DND-41 (cell line): Measurements from ENCODE around the gene HMCN2.

Source experiments
- EZH2 ChIP-seq: IDR thresholded peaks from 3 replicates; pipeline ENCODE4 v1.6.1; 2012; ENCODE audit warnings: borderline replicate concordance, low read depth, mild to moderate bottlenecking, moderate library complexity, low read length, inconsistent platforms; ENCODE audit not compliant: severe bottlenecking
- TF ChIP-seq, protein P1 (sequence below): IDR thresholded peaks from 2 replicates; pipeline ENCODE4 v1.5.1; 2012; ENCODE audit warnings: borderline replicate concordance, low read length, moderate library complexity, mild to moderate bottlenecking; ENCODE audit not compliant: poor library complexity, severe bottlenecking; ENCODE audit errors: extremely low read depth

DNA sequence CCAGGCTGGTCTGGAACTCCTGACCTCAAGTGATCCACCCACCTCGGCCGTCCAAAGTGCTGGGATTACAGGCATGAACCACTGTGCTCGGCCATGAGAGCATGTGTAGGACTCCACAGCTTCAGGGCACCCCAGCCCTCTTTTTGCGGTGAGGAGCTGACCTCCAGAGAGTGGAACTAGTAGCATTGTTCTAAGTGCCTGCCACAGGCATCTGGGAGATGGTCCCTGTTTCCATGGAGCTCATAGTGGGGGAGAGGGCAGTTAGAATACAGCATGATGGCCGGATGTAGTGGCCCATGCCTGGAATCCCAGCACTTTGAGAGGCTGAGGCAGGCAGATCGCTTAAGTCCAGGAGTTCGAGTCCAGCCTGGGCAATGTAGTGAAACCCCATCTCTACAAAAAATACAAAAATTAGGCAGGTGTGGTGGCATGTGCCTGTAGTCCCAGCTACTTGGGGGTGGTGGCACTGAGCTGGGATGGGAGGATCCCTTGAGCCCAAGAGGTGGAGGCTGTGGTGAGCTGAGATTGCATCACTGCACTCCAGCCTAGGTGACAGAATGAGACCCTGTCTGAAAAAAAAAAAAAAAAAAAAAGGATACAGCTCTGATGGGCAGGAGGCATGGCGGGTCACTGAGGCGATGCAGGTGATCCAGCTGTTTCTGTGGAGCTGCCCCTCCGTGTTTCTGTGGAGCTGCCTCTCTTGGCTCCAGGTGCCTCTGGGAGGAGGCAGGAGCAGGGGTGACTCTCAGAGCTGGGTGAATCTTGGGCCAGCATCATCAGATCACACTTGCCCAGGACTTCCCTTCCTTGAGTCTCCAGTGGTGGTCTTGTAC lies 183.4 kb downstream of the HMCN2 start:
- TF ChIP-seq, protein P1, sequence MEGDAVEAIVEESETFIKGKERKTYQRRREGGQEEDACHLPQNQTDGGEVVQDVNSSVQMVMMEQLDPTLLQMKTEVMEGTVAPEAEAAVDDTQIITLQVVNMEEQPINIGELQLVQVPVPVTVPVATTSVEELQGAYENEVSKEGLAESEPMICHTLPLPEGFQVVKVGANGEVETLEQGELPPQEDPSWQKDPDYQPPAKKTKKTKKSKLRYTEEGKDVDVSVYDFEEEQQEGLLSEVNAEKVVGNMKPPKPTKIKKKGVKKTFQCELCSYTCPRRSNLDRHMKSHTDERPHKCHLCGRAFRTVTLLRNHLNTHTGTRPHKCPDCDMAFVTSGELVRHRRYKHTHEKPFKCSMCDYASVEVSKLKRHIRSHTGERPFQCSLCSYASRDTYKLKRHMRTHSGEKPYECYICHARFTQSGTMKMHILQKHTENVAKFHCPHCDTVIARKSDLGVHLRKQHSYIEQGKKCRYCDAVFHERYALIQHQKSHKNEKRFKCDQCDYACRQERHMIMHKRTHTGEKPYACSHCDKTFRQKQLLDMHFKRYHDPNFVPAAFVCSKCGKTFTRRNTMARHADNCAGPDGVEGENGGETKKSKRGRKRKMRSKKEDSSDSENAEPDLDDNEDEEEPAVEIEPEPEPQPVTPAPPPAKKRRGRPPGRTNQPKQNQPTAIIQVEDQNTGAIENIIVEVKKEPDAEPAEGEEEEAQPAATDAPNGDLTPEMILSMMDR = no peak
- TF ChIP-seq EZH2 = no peak
